Activated CD8-positive, alpha-beta memory T cell treated with anti-CD3 and anti-CD28 coated beads, Interleukin-2, amount 50 U/mL, for 1 hour (primary cell): ENCODE measurements around the gene MYBL2.

Experiments
- DNase-seq: peaks from one replicate; pipeline ENCODE4 v3.0.0-alpha.2; 2020; ENCODE audit errors: extremely low read depth

MYBL2 gene

GRCh38 chr20:43682446-43682845 lies 15.5 kb downstream of the MYBL2 start:
- DNase-seq, result no peak

GRCh38 chr20:43686820-43687219 lies 19.9 kb downstream of the MYBL2 start:
- no peak for DNase-seq

GRCh38 chr20:43689165-43689564 lies 22.3 kb downstream of the MYBL2 start:
- no peak for DNase-seq

- no peak for DNase-seq
Observed at GRCh38 chr20:43690943-43691598, 24.2 kb downstream of the MYBL2 start.

- DNase-seq, result no peak
Observed at GRCh38 chr20:43691928-43692524, 25.1 kb downstream of the MYBL2 start.

GRCh38 chr20:43694763-43695162 lies 27.8 kb downstream of the MYBL2 start:
- DNase-seq, result no peak

GRCh38 chr20:43695571-43695970 lies 28.7 kb downstream of the MYBL2 start:
- DNase-seq, result no peak

GRCh38 chr20:43699941-43700565 lies 33.1 kb downstream of the MYBL2 start:
- no peak for DNase-seq

GRCh38 chr20:43700627-43701026 lies 33.7 kb downstream of the MYBL2 start:
- DNase-seq, result no peak

- DNase-seq, result no peak
Observed at GRCh38 chr20:43702502-43702901, 35.6 kb downstream of the MYBL2 start.

- no peak for DNase-seq
Observed at GRCh38 chr20:43710370-43711044, 43.6 kb downstream of the MYBL2 start.

- no peak for DNase-seq
Observed at GRCh38 chr20:43711098-43711654, 44.3 kb downstream of the MYBL2 start.

GRCh38 chr20:43715044-43715443 lies 48.1 kb downstream of the MYBL2 start:
- DNase-seq, result no peak

GRCh38 chr20:43715511-43715910 lies 48.6 kb downstream of the MYBL2 start:
- no peak for DNase-seq

- no peak for DNase-seq
Observed at GRCh38 chr20:43716123-43716522, 49.2 kb downstream of the MYBL2 start.

- no peak for DNase-seq
Observed at GRCh38 chr20:43716757-43717615, 50.1 kb downstream of the MYBL2 start.

- DNase-seq, result no peak
Observed at GRCh38 chr20:43717616-43717995, 50.7 kb downstream of the MYBL2 start.

GRCh38 chr20:43720007-43720406 lies 53.1 kb downstream of the MYBL2 start:
- DNase-seq, result no peak

- DNase-seq, result no peak
Observed at GRCh38 chr20:43721097-43721428, 54.1 kb downstream of the MYBL2 start.

GRCh38 chr20:43721429-43722152 lies 54.7 kb downstream of the MYBL2 start:
- no peak for DNase-seq

GRCh38 chr20:43722153-43722505 lies 55.2 kb downstream of the MYBL2 start:
- DNase-seq, result peak; percentile 43
